GM23338 (cell line): ENCODE measurements around the gene ERC1. TPM values are rescaled to one million over a fixed set of nuclear protein-coding genes. Genes with fewer than 3 reads are reported as not detected.

Experiments used
- ATAC-seq: fragments of 200-7000 bp; cut with Tn5 transposase; 3 replicates; pipeline ENCODE4 v1.9.1; 2020
- DNase-seq: peaks from one replicate; pipeline ENCODE4 v3.0.0-alpha.2; 2015; ENCODE audit warnings: low spot score
- H2AFZ ChIP-seq: fragments of 200-600 bp; sonication (generic); 2 replicates; pipeline ENCODE4 v1.8.0; 2016; ENCODE audit warnings: antibody characterized with exemption, mild to moderate bottlenecking, moderate library complexity
- H3F3A ChIP-seq: fragments of 200-600 bp; sonication (generic); replicated peaks from 2 replicates; pipeline ENCODE4 v1.8.0; 2017; ENCODE audit warnings: antibody characterized with exemption, mixed run types, low read depth
- H3K27ac ChIP-seq: fragments of 200-600 bp; sonication (generic); 2 replicates; pipeline ENCODE4 v1.6.1; 2016; ENCODE audit warnings: low read depth
- H3K27me3 ChIP-seq: fragments of 200-600 bp; sonication (generic); 2 replicates; pipeline ENCODE4 v1.8.0; 2016; ENCODE audit warnings: mild to moderate bottlenecking, mixed run types, moderate library complexity; ENCODE audit not compliant: insufficient read depth
- H3K36me3 ChIP-seq: fragments of 200-600 bp; sonication (generic); 2 replicates; pipeline ENCODE4 v1.8.0; 2016; ENCODE audit warnings: mild to moderate bottlenecking; ENCODE audit not compliant: insufficient read depth
- H3K4me1 ChIP-seq: fragments of 200-600 bp; sonication (generic); 2 replicates; pipeline ENCODE4 v1.8.0; 2016; ENCODE audit warnings: mild to moderate bottlenecking, moderate library complexity; ENCODE audit not compliant: insufficient read depth
- H3K4me2 ChIP-seq: fragments of 200-600 bp; sonication (generic); 2 replicates; pipeline ENCODE4 v1.7.1; 2017; ENCODE audit warnings: mixed run types
- H3K4me3 ChIP-seq: fragments of 200-600 bp; sonication (generic); 2 replicates; pipeline ENCODE4 v1.6.1; 2016; ENCODE audit warnings: mixed run types
- H3K79me2 ChIP-seq: fragments of 200-600 bp; sonication (generic); replicated peaks from 2 replicates; pipeline ENCODE4 v1.8.0; 2017; ENCODE audit warnings: mild to moderate bottlenecking; ENCODE audit not compliant: insufficient read depth
- H3K9me2 ChIP-seq: fragments of 200-600 bp; sonication (generic); 2 replicates; pipeline ENCODE4 v1.8.0; 2017; ENCODE audit not compliant: insufficient read depth
- H4K20me1 ChIP-seq: fragments of 200-600 bp; sonication (generic); replicated peaks from 2 replicates; pipeline ENCODE4 v1.8.0; 2017; ENCODE audit warnings: mild to moderate bottlenecking; ENCODE audit not compliant: insufficient read depth
- H3K27ac Mint-ChIP-seq: 2 replicates; pipeline ENCODE4 v1.8.0; 2020; ENCODE audit warnings: inconsistent platforms, mild to moderate bottlenecking, moderate library complexity, mixed read lengths
- H3K27me3 Mint-ChIP-seq: 3 replicates; pipeline ENCODE4 v1.8.0; 2022; ENCODE audit warnings: low read depth, mild to moderate bottlenecking, moderate library complexity, mixed read lengths, inconsistent platforms; ENCODE audit not compliant: insufficient read depth, poor library complexity
- H3K36me3 Mint-ChIP-seq: 3 replicates; pipeline ENCODE4 v1.8.0; 2021; ENCODE audit warnings: low read depth, mild to moderate bottlenecking, inconsistent platforms, moderate library complexity, mixed read lengths
- H3K4me1 Mint-ChIP-seq: 3 replicates; pipeline ENCODE4 v1.8.0; 2020; ENCODE audit warnings: mild to moderate bottlenecking, inconsistent platforms, mixed read lengths
- H3K4me3 Mint-ChIP-seq: 3 replicates; pipeline ENCODE4 v1.8.0; 2021; ENCODE audit warnings: moderate library complexity, mild to moderate bottlenecking, inconsistent platforms, mixed read lengths
- H3K9me3 Mint-ChIP-seq: 3 replicates; pipeline ENCODE4 v1.8.0; 2020; ENCODE audit warnings: moderate library complexity, mild to moderate bottlenecking, inconsistent platforms, mixed read lengths
- CREB1 ChIP-seq: fragments of 250-450 bp; sonication (Bioruptor Pico); IDR thresholded peaks from 2 replicates; pipeline ENCODE4 v1.5.0; 2020; ENCODE audit warnings: low read depth, mild to moderate bottlenecking, moderate library complexity
- EZH2 ChIP-seq: fragments of 200-600 bp; sonication (generic); IDR thresholded peaks from one replicate; pipeline ENCODE4 v1.8.0; 2017; ENCODE audit warnings: antibody characterized with exemption, mild to moderate bottlenecking, low read depth; ENCODE audit not compliant: unreplicated experiment
- EZH2phosphoT487 ChIP-seq: fragments of 200-600 bp; sonication (generic); IDR thresholded peaks from one replicate; pipeline ENCODE4 v1.8.1; 2018; ENCODE audit warnings: antibody characterized with exemption; ENCODE audit not compliant: unreplicated experiment
- JUNB ChIP-seq: IDR thresholded peaks from one replicate; pipeline ENCODE4 v1.6.1; 2016; ENCODE audit warnings: antibody characterized with exemption; ENCODE audit not compliant: unreplicated experiment
- NANOG ChIP-seq: IDR thresholded peaks from 2 replicates; pipeline ENCODE4 v1.6.1; 2016; ENCODE audit warnings: antibody characterized with exemption, borderline replicate concordance
- POLR2AphosphoS5 ChIP-seq: IDR thresholded peaks from 2 replicates; pipeline ENCODE4 v1.6.1; 2016; ENCODE audit warnings: antibody characterized with exemption, low read depth
- REST ChIP-seq: IDR thresholded peaks from one replicate; pipeline ENCODE4 v1.6.1; 2018; ENCODE audit warnings: antibody characterized with exemption; ENCODE audit not compliant: unreplicated experiment
- STAT1 ChIP-seq: IDR thresholded peaks from one replicate; pipeline ENCODE4 v1.6.1; 2016; ENCODE audit warnings: antibody characterized with exemption; ENCODE audit not compliant: unreplicated experiment
- ZNF114 ChIP-seq: fragments of 250-450 bp; sonication (Bioruptor Pico); IDR thresholded peaks from 2 replicates; pipeline ENCODE4 v1.5.0; 2020; ENCODE audit warnings: mild to moderate bottlenecking, moderate library complexity
- ZNF331 ChIP-seq: fragments of 250-450 bp; sonication (Bioruptor Pico); IDR thresholded peaks from 2 replicates; pipeline ENCODE4 v1.5.0; 2020; ENCODE audit warnings: low read depth, mild to moderate bottlenecking, moderate library complexity
- polyA plus RNA-seq: library from polyadenylated mRNA; unstranded; fragments of >200 nt; fragmentation: Nextera tagmentation; extraction: Ambion mirVana; gene quantifications from 2 replicates; pipeline ENCODE4 v1.2.1, GENCODE V29; 2016
- total RNA-seq: library from RNA; depleted of rRNA; stranded (reverse); fragments of >200 nt; shearing (Covaris generic); gene quantifications from 2 replicates; pipeline ENCODE4 v1.2.3, GENCODE V29; 2014
- TF ChIP-seq, protein P1 (sequence below), 2 experiments: fragments of 200-600 bp in 1 of 2; sonication (generic) in 1 of 2; conservative IDR thresholded peaks; 2 replicates each; pipeline versions ENCODE4 v1.5.1 to v1.6.1; 2016 to 2017; ENCODE audit warnings: antibody characterized with exemption in 2 of 2, low read depth in 2 of 2, mild to moderate bottlenecking in 2 of 2, moderate library complexity in 1 of 2
- TF ChIP-seq, protein P2 (sequence below): IDR thresholded peaks from 2 replicates; pipeline ENCODE4 v1.6.1; 2016; ENCODE audit warnings: antibody characterized with exemption
- TF ChIP-seq, protein P3 (sequence below): fragments of 250-450 bp; sonication (Bioruptor Pico); IDR thresholded peaks from 2 replicates; pipeline ENCODE4 v1.5.0; 2020; ENCODE audit warnings: mild to moderate bottlenecking, moderate library complexity

Gene ERC1
- total and polyA plus RNA-seq, 2 experiments from 2014 or later = 28.1 to 35.3 TPM

DNA sequence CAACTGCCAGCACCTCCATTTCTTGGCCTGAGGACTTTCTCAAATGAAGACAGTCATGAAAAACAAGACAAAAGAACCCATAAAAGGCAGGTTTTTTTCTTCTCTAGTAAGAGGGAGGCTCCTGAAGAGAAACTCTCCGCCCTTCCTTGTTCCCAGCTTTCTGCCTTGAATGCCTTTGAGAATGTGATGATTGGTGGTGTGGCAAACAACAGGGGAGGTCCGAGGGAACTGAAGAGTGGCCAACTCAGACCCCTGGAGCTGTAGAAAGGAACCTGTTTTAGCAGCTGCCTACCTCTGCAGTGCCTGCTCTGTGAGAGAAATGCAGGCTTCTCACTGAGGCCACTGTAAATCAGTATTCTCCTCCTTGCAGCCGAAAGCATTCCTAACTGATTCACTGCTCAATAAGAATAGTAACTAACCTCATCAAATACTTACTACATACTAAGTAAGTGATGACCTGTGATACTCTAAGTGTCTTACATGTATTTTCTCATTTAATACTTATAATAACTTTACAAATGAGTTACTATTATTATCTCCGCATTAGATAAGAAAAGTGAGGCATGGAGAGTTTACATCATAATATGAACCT lies 16.7 kb upstream of the ERC1 start:
- Mint-ChIP-seq H3K9me3 (no peaks in the 10 kb centered on the region; the same call in 2 of the 3 replicates), H3K4me1 (no peaks in the 10 kb centered on the region), H3K4me3 (no peak overlapping the region), H3K27ac (no peak overlapping the region), H3K36me3 (no peaks in the 10 kb centered on the region), H3K27me3 (peaks cover 5% of the 10 kb centered on the region)
- DNase-seq = peak; percentile 9
- H3K4me1 ChIP-seq = no peaks in the 10 kb centered on the region
- ATAC-seq = peak; percentile 51
- H3K4me3 ChIP-seq = no peak overlapping the region
- H3K27me3 ChIP-seq = no peaks in the 10 kb centered on the region
- H4K20me1 ChIP-seq = no peaks in the 10 kb centered on the region
- no peaks in the 10 kb centered on the region for H3F3A ChIP-seq
- no peak overlapping the region for H3K27ac ChIP-seq
- H3K4me2 ChIP-seq = no peak overlapping the region
- no peaks in the 10 kb centered on the region for H3K36me3 ChIP-seq
- peaks cover 10% of the 10 kb centered on the region for H3K9me2 ChIP-seq
- TF ChIP-seq, protein P1, sequence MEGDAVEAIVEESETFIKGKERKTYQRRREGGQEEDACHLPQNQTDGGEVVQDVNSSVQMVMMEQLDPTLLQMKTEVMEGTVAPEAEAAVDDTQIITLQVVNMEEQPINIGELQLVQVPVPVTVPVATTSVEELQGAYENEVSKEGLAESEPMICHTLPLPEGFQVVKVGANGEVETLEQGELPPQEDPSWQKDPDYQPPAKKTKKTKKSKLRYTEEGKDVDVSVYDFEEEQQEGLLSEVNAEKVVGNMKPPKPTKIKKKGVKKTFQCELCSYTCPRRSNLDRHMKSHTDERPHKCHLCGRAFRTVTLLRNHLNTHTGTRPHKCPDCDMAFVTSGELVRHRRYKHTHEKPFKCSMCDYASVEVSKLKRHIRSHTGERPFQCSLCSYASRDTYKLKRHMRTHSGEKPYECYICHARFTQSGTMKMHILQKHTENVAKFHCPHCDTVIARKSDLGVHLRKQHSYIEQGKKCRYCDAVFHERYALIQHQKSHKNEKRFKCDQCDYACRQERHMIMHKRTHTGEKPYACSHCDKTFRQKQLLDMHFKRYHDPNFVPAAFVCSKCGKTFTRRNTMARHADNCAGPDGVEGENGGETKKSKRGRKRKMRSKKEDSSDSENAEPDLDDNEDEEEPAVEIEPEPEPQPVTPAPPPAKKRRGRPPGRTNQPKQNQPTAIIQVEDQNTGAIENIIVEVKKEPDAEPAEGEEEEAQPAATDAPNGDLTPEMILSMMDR (conservative IDR thresholded peaks at IDR 0.05; ENCODE audit: low read depth in 2 of 2) = no peak
- TF ChIP-seq ZNF114 (CRISPR knock-in tag) = no peak
- no peak for TF ChIP-seq STAT1
- TF ChIP-seq REST = no peak
- no peak for TF ChIP-seq EZH2
- no peak for TF ChIP-seq CREB1 (CRISPR knock-in tag)
- TF ChIP-seq, protein P2, sequence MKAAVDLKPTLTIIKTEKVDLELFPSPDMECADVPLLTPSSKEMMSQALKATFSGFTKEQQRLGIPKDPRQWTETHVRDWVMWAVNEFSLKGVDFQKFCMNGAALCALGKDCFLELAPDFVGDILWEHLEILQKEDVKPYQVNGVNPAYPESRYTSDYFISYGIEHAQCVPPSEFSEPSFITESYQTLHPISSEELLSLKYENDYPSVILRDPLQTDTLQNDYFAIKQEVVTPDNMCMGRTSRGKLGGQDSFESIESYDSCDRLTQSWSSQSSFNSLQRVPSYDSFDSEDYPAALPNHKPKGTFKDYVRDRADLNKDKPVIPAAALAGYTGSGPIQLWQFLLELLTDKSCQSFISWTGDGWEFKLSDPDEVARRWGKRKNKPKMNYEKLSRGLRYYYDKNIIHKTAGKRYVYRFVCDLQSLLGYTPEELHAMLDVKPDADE = no peak
- TF ChIP-seq NANOG = no peak
- no peak for TF ChIP-seq JUNB
- TF ChIP-seq, protein P3, sequence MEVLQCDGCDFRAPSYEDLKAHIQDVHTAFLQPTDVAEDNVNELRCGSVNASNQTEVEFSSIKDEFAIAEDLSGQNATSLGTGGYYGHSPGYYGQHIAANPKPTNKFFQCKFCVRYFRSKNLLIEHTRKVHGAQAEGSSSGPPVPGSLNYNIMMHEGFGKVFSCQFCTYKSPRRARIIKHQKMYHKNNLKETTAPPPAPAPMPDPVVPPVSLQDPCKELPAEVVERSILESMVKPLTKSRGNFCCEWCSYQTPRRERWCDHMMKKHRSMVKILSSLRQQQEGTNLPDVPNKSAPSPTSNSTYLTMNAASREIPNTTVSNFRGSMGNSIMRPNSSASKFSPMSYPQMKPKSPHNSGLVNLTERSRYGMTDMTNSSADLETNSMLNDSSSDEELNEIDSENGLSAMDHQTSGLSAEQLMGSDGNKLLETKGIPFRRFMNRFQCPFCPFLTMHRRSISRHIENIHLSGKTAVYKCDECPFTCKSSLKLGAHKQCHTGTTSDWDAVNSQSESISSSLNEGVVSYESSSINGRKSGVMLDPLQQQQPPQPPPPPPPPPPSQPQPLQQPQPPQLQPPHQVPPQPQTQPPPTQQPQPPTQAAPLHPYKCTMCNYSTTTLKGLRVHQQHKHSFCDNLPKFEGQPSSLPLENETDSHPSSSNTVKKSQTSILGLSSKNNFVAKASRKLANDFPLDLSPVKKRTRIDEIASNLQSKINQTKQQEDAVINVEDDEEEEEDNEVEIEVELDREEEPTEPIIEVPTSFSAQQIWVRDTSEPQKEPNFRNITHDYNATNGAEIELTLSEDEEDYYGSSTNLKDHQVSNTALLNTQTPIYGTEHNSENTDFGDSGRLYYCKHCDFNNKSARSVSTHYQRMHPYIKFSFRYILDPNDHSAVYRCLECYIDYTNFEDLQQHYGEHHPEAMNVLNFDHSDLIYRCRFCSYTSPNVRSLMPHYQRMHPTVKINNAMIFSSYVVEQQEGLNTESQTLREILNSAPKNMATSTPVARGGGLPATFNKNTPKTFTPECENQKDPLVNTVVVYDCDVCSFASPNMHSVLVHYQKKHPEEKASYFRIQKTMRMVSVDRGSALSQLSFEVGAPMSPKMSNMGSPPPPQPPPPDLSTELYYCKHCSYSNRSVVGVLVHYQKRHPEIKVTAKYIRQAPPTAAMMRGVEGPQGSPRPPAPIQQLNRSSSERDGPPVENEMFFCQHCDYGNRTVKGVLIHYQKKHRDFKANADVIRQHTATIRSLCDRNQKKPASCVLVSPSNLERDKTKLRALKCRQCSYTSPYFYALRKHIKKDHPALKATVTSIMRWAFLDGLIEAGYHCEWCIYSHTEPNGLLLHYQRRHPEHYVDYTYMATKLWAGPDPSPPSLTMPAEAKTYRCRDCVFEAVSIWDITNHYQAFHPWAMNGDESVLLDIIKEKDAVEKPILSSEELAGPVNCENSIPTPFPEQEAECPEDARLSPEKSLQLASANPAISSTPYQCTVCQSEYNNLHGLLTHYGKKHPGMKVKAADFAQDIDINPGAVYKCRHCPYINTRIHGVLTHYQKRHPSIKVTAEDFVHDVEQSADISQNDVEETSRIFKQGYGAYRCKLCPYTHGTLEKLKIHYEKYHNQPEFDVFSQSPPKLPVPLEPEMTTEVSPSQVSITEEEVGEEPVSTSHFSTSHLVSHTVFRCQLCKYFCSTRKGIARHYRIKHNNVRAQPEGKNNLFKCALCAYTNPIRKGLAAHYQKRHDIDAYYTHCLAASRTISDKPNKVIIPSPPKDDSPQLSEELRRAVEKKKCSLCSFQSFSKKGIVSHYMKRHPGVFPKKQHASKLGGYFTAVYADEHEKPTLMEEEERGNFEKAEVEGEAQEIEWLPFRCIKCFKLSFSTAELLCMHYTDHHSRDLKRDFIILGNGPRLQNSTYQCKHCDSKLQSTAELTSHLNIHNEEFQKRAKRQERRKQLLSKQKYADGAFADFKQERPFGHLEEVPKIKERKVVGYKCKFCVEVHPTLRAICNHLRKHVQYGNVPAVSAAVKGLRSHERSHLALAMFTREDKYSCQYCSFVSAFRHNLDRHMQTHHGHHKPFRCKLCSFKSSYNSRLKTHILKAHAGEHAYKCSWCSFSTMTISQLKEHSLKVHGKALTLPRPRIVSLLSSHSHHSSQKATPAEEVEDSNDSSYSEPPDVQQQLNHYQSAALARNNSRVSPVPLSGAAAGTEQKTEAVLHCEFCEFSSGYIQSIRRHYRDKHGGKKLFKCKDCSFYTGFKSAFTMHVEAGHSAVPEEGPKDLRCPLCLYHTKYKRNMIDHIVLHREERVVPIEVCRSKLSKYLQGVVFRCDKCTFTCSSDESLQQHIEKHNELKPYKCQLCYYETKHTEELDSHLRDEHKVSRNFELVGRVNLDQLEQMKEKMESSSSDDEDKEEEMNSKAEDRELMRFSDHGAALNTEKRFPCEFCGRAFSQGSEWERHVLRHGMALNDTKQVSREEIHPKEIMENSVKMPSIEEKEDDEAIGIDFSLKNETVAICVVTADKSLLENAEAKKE (CRISPR knock-in tag) = no peak
- no peak for TF ChIP-seq ZNF331
- TF ChIP-seq POLR2AphosphoS5 = no peak
- no peak for TF ChIP-seq EZH2phosphoT487
- peak overlapping the region; percentile 52; the same call in 1 of the 2 replicates for H2AFZ ChIP-seq
- H3K79me2 ChIP-seq = no peaks in the 10 kb centered on the region
